Right renal cortex interstitium (tissue), 3 donors: ENCODE results near the gene GRIK4. TPM values are rescaled to one million over a fixed set of nuclear protein-coding genes. Genes with fewer than 3 reads are reported as not detected.

Experiments
- DNase-seq, 3 donors: peaks; one replicate each; pipeline ENCODE4 v3.0.0-alpha.2; 2013; ENCODE audit warnings: low read depth in 3 of 3, low spot score in 2 of 3
- polyA plus RNA-seq, 3 donors: library from polyadenylated mRNA; unstranded; fragments of 120-200 nt; gene quantifications; one replicate each; pipeline ENCODE4 v1.2.1, GENCODE V29; 2013; ENCODE audit not compliant: insufficient read length in 3 of 3

Gene GRIK4
- polyA plus RNA-seq, 3 donors = 0.93 to 1.3 (median 1.1) TPM

DNA sequence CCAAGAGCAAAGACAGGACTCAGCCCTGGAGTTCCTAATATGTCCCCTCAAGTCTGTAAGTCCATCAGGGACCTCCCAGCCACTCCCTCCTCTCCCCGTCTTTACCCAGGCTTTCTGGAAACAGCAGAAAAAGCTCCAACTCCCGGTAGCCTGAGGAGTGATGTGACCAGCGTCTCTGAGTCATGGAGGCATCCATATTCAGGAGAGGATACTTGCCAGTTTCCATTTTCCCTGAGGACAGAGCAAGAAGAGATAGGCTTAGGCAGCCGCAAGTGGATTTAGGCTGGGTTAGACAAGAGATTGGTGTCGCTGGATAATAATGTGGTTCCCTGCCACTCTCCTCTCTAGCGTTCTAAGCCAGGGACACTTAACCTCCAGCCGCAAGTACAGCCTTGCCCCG is 206.6 kb downstream of the GRIK4 start:
- no peak for DNase-seq

DNA sequence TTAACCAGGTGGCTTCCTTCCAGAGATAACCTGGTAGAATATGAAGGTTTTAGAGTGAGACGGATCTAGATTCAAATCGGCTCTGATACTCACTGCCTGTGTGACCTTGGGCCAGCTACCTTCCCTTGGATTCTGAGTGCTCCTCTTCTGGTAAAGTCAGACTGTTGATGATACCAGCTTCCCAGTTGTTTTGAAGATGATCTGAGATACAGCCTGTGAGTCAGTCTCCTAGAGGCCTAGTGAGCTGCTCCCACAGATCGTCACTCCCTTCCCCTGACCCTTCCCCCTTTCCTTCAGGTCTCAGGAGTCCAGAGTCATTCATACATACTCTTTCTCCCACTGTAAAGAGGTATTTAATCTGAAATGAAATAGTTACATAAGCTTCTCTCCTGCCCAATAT is 207.8 kb downstream of the GRIK4 start:
- DNase-seq = no peak

DNA sequence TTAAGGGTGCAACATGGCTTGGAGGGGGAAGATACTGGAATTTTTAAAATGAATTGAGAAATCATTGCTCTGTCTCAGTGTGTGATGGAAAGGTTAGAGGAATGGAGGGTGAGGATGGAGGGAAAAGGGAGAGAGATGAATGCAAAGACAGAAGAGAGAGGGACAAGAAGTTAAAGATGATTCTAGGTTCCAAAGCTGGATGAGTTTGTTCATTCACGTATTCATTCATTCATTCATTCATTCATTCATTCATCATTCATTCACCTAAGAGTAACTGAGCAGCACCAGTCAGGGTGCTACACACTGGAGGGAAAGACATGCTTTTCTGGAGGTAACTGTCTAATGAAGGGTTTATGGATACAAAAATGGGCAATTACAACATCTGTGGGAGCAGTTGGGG is 209.2 kb downstream of the GRIK4 start:
- no peak for DNase-seq

DNA sequence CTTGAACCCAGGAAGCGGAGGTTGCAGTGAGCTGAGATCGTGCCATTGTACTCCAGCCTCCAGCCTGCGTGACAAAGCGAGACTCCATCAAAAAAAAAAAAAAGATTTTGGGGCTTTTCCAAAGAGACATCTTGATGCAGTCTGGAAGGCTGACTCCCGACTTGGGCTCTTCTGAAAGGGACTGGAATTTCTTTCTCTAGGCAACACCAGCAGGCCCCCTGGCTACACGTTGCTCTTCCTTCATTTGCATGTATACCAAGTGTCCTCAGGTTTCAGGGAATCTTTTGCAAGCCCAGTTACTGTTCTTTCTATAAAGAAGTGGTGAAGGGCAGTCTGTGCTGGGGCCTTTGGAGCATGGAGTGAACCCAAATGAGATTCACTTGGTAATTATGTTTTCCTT is 211.0 kb downstream of the GRIK4 start:
- no peak for DNase-seq

DNA sequence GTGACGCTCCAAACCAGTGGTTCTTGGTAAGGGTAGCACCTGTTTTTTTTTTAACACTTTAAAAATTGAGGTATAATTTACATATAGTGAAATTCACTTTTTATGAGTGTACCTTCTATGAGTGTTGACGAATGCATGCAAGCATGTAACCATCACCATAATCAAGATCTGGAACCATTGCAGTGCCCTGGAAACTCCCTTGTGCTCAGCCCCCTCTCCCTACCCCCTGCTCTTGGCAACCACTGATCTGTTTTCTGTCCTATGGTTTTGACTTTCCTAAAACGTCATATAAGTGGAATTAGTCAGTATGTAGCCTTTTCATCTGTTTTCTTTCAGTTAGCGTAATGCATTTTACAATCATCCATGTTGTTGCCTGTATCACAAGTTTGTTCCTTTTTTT is 212.2 kb downstream of the GRIK4 start:
- no peak for DNase-seq

DNA sequence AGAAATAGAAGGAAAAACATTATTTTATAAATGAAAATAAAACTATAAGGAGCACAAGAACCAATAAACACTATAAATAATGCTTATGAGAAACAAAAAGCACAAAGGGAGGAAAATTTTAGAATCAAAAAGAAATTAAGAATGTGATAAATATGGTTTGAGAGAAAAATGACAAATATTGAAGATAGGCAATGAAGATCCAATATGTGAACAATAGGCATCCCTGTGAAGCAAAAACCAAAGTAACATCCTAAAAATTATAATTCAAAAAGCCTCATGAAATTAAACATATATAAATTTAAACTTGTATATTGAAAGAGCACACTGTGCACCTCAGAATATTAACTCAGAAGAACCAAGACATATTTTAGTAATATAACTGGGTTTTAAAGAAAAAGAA is 216.2 kb downstream of the GRIK4 start:
- DNase-seq = no peak

DNA sequence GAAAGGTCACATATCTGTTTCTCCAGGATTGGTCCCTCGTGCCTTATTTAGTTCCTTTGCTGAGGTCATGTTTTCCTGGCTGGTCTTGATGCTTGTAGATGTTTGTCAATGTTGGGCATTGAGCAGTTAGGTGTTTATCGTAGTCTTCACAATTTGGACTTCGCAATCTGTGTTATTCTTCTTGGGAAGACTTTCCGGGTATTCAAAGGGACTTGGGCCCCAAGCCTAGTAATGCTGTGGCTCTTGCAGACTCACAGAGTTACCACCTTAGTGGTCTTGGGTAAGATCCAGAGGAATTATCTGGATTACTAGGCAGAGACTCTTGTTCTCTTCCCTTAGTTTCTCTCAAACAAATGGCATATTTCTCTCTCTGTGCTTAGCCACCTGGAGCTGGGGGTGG is 223.5 kb downstream of the GRIK4 start:
- DNase-seq = no peak

DNA sequence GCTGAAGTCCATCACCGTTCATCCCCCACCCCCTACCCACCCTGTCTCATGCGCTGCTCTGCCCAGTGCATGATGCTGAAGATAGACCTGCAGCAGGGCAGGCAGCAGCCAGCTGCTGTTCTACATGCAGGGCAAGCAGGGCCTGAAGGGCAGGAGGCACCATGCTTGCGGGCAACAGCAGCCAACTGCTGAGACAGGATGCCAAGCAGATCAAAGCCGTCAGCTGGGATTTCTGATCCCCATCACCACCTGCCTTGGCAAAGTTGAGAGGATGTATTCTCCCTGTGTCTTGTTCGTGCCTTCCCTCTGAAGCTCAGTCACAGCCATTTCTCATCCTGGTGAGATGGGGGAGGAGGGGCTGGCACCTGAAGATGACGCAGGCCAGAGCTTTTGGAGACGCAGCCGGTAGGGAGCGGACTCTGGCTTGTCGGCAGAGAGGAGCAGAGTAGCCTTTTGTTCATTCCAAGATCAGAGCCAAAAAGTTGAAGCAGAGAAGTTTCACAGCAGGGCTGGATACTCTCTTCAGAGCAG is 227.0 kb downstream of the GRIK4 start:
- no peak for DNase-seq

DNA sequence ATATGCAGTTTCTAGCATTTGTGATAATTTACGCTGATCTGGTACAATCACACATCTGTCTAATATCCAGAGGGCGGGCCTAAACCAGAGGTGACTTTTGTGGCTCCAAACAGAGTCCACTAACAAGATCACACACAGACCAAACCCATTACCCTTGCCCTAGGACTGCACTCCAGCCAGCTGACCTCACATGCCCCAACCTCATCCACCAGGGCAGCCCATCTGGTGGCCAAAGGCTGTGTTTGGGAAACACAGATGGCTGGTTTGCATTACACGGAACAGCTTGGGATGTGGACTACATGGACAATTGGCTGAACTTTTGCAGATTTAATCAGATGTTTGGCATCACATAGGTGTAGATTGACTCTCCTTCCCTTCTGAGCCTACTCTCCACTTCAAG is 228.2 kb downstream of the GRIK4 start:
- no peak for DNase-seq

DNA sequence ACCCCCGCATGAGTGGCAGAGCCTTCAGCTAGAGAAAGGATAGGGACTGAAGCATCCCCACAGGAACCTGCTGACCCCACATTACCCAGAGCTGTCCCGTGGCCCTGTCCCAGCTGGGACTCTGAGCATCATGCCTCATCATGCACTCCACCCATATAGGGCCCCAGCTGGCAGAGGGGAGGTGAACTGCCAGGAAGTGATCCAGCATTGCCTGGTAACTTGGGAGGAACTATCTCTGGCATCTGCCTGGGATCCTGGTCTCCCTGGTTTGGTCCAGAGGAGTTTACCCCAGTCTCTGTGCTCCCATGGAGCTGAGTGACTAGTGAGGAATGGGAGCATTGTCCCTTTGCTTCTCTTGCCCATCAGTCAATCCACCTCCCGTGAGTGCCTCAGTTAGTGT is 228.8 kb downstream of the GRIK4 start:
- no peak for DNase-seq

DNA sequence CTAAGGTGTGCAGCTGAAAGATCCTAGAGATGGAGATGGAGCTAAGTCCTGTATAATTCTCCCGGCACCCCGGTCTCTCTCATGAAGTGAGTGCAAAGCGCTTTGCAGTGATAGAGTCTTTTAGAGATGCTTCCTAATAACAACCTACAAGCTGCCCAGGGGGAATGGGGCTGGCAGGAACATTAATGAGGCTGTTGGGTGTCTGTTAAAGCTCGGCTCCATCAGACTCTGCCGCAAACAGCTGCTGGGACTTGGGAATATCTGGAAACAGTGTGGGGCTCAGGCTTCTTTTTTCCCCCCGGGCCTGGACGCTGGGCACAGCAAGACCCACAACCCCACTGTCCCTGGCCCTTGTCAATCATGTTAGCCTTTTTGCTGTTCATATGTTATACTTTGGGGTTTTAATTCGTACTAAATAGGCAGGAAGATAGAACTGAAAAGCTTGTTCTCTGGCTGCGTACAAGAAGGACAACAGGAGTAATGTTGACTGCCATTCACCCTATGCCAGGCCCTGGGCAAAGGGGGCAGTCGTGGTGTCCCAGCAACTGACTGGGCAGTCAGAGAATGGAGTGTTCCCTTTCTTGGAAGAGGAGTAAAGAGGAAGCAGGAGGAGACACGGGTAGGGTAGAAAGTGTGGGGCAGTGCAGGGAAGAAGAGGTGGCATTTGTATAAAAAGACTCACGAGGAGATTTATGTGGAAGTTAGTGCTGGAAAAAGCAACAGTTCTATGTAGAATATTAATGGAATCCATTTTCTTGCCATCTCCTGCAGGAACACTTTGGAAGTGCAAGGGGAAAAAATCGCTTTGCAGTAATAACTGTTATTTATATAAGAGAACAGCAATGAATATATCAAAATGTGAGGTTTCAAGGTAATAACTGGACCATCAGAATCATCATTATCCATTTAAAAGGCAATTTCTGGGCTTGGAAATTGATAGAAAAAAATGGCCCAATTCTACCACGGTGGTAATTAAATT is 232.8 kb downstream of the GRIK4 start:
- no peak for DNase-seq

DNA sequence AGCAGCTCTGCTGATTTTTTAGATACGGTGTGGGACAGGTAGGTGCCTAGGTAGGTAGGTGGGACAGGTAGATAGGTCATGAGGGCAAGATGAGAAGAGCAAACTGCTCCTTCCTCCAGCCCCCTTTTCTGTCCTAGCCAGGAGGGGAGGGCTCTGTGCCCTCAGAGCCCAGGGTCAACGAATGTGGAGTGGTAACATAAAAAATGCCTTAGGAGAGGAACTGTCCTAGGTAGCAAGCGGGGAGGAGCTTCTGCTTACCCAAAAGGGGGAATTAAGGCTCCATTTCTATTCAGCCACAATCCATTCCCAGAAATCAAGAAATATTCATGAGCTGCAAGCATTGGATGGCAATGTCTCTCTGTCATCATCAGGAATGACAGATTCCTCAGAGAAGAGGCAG is 234.8 kb downstream of the GRIK4 start:
- no peak for DNase-seq

DNA sequence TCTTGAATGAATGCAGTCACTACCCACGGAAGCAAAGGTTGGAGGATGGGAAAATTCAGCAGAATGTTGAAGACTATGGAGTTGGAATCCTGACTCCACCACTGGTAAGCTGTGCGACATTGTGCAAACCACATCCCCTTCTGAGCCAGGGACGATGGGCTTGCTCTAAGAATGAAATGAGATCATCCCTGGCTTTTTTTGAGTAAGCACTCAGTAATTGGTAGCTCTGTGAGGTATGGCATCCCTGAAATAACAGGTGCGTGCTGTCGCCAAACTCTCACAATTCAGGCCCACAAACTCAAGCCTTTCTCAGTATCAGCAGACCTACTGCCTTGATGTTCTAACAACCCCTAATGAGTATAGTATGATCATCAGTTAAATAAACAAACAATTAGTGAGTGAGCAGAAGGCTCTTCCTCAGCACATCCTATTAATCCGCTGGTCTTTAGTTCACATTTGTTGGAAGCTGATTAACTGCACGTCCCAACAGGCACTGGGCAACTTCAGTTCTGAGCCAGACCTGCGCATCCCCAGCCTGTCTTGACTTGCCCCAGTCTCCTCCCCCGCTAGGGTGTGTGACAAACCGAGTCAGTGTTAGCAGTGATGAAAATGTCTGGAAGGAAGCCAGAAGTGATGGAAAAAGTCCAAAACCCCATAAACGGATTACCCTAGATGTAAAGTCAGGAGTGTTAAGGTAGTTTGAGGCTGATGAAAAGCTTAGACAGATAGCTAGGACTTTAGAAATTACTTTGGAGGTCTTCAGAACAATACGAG is 235.5 kb downstream of the GRIK4 start:
- DNase-seq = no peak

DNA sequence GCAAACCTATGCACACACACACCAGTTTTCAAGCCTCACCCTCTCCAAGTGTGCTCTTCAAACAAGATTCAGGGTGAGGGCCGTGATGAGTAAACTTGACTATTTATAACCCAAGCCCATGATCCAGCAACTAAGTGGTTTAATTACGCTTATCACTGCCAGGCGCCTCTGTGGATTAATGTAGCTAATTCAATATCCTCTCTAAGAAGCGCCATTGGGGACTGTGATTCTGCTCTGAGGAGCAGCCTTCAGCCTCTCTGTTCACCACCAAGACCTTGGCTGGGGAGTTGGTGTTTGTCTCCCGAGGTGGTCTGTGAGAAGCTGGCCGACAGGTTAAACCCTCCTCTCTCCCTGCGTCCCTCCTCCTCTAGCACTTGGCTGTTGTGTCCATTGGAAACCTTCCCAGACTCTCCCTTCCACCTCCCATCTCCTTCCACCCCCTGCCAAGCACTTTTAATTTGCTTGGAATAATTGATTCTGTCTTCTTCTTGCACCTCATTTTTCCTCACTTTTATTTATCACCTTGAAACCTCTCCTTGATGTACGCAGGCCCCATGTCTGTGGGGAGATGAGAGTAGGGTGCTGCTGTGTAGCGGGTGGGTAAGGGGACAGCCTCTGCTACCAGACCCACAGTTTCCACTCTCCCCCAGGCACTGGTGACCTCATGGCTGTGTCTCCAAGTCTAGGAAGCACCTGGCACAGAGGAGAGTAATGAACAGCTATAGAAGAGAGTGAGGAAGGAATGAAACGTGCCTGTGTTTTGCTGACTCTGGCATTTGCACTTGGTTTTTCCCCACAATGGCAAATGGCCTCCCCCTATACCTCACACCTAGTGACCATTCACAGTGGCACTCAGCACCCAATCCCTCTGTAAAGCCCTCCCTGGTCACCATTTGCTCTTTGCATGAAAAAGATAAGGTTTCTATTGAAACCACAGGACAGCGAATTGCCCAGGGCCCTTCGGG is 236.6 kb downstream of the GRIK4 start:
- DNase-seq = no peak

DNA sequence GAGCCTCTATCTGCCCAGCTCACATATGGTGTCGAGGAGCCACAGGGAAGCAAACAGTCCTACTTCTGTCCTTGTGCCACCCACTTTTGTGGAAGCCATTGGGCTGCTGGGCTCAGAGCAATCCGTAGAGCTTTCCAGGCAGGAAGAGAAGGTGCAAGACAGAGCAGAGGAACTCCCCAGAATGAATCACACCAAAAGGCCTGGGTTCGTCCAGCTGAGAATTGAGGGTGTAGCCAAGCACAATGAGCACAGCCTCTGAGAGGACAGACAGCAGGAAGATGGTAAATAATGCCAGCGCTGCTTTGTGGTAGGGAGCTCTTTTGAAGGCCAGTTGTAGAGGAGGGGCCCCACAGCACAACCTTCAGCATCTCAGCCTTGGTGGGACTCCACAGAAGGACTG is 237.8 kb downstream of the GRIK4 start:
- no peak for DNase-seq

DNA sequence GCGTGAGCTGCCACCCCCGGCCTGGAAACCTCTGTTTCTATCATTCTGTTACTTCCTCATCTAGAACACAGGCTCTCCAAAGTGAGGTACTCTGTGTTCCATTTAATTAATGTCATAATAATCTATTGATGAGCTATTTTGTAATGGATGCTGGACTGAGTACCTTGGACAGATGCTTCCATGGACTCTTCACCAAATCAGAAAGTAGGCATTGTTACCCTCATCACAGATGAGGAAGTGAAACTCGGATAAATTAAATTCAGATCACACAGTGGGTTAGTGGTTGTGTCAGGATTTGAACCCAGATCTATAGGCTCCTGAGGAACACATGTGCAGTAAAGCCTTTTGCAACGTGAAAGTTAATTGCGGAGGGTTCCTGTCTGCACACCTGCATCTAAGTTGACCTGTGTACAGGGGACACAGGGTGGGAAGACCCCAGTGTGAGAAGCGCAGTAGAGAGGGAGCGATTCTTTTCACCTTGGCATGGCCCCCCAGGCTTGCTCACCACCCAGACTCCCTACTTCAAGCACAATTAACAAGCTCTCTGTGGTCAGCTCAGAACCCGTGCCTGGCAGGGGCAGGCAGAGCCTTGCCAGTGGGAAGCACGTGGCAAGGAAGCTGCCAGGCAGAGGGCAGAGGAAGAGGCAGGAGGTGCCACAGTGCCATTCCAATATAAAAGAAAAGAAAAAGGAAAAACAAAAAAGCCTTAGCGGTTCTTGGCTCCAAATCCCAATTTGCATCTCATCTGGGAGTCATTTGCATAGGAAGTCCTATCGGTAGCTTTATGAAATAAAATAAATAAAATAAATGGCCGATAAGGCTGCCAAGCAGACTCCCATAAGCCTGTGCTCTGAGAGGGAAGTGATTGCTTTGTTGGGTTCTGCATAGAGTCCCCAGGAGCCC is 239.3 kb downstream of the GRIK4 start:
- DNase-seq = no peak

DNA sequence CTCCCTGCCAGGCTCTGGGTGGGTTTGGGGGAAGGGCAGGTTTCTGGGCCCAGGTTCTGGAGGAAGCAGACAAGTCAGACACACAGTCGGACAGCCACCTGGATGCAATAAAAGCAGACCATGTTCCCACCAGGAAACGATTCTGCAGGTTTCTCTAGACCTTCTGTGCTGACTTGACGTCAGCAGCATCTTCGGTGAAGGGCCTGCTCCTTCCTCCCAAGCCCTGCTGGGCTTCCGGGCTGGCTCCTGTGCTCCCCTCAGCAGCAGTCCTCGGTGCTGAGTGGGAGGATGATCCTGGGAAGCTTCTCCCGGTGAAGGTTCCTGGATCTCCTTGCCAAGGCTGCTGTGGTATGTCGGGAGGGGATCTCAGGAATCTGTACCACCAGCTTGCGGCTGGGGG is 240.0 kb downstream of the GRIK4 start:
- DNase-seq = no peak

DNA sequence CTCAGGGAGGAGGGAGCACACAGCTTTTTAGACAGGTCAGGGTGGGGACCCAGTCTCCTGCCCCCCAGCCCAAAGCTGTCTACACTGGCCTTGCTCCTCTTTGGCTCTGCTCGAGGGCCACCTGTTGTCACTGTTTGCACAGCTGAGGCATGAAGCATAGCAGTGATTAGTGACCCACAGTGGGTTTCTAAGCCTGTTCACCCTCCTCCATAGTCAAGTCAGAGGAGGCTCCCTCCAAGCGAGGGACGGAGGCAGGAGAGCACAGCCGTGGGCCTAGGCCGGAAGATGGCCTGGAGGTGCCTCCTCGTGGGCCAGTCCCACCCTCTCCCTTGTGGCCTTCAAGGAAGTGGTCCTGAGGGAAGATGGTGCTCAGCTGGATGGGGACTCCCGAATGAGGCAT is 241.1 kb downstream of the GRIK4 start:
- DNase-seq = no peak

DNA sequence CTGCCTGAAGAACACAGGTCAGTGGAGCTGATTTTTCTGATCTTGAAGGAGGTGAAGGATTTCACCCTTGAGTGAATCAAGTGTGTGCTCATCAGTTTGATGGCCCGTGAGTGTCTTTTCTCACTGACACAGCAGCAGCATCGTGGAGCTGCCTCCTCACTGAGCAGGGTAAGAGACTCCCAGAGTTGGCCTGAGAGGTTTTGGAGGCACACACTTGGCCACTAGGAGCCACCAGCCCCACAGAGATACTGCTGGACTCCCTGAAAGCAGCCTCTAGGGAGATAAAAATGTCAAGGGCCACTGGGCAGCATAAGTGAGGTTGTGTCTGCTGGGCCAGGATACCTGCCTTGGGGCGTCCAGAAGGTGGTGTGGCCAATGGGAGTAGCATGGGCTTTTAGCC is 245.4 kb downstream of the GRIK4 start:
- DNase-seq = no peak

DNA sequence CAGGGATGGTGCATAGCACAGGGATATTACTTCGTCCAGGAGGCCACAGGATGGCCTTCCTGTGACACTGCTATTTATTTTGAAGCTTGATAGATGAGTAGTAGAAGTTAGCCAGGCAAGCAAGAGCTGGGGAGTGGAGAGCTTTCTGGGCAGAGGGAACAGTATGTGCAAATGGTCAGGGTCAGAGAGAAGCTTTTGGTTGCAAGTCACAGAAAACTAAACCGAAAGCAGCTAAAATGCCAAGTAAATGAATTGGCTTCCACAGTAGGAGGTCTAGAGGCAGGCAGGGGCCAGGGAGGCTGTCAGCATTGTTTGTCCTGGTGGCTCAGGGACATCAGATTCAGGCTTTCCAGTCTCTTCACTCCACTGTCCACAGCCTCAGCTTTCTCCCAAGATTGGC is 247.5 kb downstream of the GRIK4 start:
- no peak for DNase-seq
